Measurements from ENCODE around the gene FADS6. TPM values are rescaled to one million over a fixed set of nuclear protein-coding genes. Genes with fewer than 3 reads are reported as not detected.

FADS6 gene
- total RNA-seq, 1 donor from 2014 or later: not detected

GRCh38 chr17:74898376-74898946 is 5.0 kb upstream of the FADS6 start:
- TF ChIP-seq CTCF (conservative IDR thresholded peaks at IDR 0.05; ENCODE audit: low read depth, low read length): no peak
- DNase-seq (ENCODE audit: low read depth): no peak
- H3K4me3 ChIP-seq (ENCODE audit: low read depth, low read length): no peak overlapping the region

DNA sequence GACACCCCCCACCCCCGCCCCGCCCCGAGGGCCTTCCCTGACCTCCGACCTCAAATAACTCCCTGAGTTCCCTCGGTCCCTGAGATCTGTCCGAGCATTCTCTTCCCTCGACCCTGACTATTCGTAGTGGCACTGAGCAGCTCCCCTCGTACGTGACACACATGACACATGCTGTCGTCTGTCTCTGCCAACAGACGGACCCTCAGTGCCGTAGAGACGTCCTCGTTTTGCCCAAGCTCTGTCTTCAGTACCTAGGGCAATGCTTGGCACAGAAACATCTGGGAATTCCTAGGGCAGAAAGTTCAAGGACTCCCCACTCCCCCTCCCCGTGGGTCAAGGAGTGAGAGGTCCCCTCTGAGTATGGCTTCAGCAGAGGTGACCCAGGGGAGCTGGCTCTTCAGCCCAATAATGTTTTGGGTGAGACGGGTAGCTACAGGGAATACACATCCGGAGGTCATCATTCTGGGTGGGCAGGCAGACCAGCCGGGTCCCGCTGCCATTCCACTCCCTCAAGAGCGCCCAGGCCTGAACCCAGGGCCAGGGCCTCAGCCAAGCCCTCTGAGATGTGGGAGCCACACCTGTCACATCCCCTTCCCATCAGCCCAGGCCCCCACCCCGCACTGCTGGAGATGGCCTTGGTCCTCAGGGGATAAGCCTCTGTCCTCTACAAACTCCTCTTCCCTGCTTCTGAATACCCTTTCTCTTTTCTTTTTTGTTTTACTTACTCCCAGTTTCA is 671 bp upstream of the FADS6 start:
- TF ChIP-seq CTCF (conservative IDR thresholded peaks at IDR 0.05; ENCODE audit: low read depth, low read length): no peak
- no peak overlapping the region for H3K4me3 ChIP-seq (ENCODE audit: low read depth, low read length)
- DNase-seq (ENCODE audit: low read depth): no peak

DNA sequence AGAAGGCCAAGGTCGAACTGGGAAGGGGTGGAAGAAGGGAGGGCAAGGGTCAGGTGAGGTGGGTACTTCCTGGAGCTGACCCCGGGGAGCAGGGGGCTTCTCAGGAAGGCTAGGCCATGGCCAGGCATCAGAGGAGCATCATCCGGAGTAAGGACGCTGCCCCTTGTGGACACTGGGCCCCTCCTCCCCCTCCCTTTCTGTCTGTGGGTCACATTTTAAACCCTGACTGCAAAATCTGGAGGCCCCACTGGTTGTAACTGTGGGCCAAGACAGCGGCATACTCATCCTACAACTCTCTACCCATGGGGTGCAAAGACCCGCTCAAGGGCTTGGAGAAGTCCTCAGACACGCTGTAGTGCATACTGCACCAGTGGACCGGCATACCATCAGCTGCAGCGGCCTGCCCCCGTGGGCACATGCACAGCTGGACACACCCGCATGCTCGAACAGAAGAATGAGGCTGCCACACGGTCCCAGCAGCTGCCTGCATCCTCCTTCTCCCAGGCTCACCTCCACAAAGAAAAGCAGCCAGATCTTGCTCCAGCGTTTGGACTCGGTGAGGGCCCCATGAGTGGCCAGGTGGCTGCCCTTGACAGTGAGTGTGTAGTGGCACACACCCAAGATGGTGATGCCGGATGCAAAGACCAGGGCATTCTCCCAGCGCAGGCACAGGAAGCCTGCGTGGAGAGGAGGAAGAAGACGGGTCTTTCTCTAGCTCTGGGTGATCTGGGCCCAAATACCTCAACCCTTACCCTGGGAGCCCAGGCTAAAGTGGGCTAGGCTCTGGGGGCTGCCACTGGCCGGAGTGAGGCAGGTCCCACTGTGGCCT is 1.2 kb downstream of the FADS6 start:
- peak; percentile 8 for TF ChIP-seq CTCF (conservative IDR thresholded peaks at IDR 0.05; ENCODE audit: low read depth, low read length)
- no peak overlapping the region for H3K4me3 ChIP-seq (ENCODE audit: low read depth, low read length)
- DNase-seq (ENCODE audit: low read depth): no peak

- H3K4me3 ChIP-seq (ENCODE audit: low read depth, low read length): no peak overlapping the region
- no peak for TF ChIP-seq CTCF (conservative IDR thresholded peaks at IDR 0.05; ENCODE audit: low read depth, low read length)
- DNase-seq (ENCODE audit: low read depth): no peak
Observed at GRCh38 chr17:74890554-74890953, 2.9 kb downstream of the FADS6 start.

GRCh38 chr17:74888469-74888868 is 5.0 kb downstream of the FADS6 start:
- H3K4me3 ChIP-seq (ENCODE audit: low read depth, low read length): no peak overlapping the region
- TF ChIP-seq CTCF (conservative IDR thresholded peaks at IDR 0.05; ENCODE audit: low read depth, low read length): no peak

GRCh38 chr17:74883241-74883745 is 10.1 kb downstream of the FADS6 start:
- TF ChIP-seq CTCF (conservative IDR thresholded peaks at IDR 0.05; ENCODE audit: low read depth, low read length): no peak
- H3K4me3 ChIP-seq (ENCODE audit: low read depth, low read length): no peak overlapping the region
- no peak for DNase-seq (ENCODE audit: low read depth)

More at GRCh38 chr17:74888469-74888868, 5.0 kb downstream of the FADS6 start:
- DNase-seq (ENCODE audit: low read depth): no peak
